HG02885 (cell line): ENCODE measurements around the gene PAFAH2.
A peak's percentile ranks its signal among the peaks of the same experiment; 100 is the strongest.

Experiments
- ATAC-seq: cut with Tn5 transposase; IDR thresholded peaks from one replicate; pipeline ENCODE4 v1.9.1; 2021; ENCODE audit warnings: mild to moderate bottlenecking; ENCODE audit not compliant: unreplicated experiment, poor library complexity

PAFAH2 gene

GRCh38 chr1:25997828-25998761 is at the start of gene PAFAH2:
Gene PAFAH2, minus strand, starts transcription at chr1:25998063. Its CDS starts 7,247 bp downstream, at chr1:25990816.
- ATAC-seq: peak; percentile 96

- no peak for ATAC-seq
Observed at GRCh38 chr1:26047278-26047874, 49.5 kb upstream of the PAFAH2 start.

GRCh38 chr1:26046246-26047095 is 48.6 kb upstream of the PAFAH2 start:
- ATAC-seq: no peak

GRCh38 chr1:26045722-26046245 is 47.9 kb upstream of the PAFAH2 start, which contains the start of gene SLC30A2:
Gene SLC30A2, minus strand, starts transcription at chr1:26046118. Its CDS starts 222 bp downstream, at chr1:26045896.
- no peak for ATAC-seq

- no peak for ATAC-seq
Observed at GRCh38 chr1:26044971-26045721, 47.3 kb upstream of the PAFAH2 start.

GRCh38 chr1:26044414-26044813 is 46.6 kb upstream of the PAFAH2 start:
- no peak for ATAC-seq

GRCh38 chr1:26043765-26044164 is 45.9 kb upstream of the PAFAH2 start:
- no peak for ATAC-seq

- no peak for ATAC-seq
Observed at GRCh38 chr1:26041978-26042377, 44.1 kb upstream of the PAFAH2 start.

- no peak for ATAC-seq
Observed at GRCh38 chr1:26041401-26041800, 43.5 kb upstream of the PAFAH2 start.

GRCh38 chr1:26038904-26039303 is 41.0 kb upstream of the PAFAH2 start:
- ATAC-seq: no peak

- ATAC-seq: no peak
Observed at GRCh38 chr1:26038477-26038876, 40.6 kb upstream of the PAFAH2 start.

GRCh38 chr1:26037904-26038303 is 40.0 kb upstream of the PAFAH2 start:
- ATAC-seq: no peak

- no peak for ATAC-seq
Observed at GRCh38 chr1:26036756-26037281, 39.0 kb upstream of the PAFAH2 start.

- ATAC-seq: peak; percentile 72
Observed at GRCh38 chr1:26035959-26036755, 38.3 kb upstream of the PAFAH2 start.

- ATAC-seq: peak; percentile 86
Observed at GRCh38 chr1:26035203-26035958, 37.5 kb upstream of the PAFAH2 start.

- no peak for ATAC-seq
Observed at GRCh38 chr1:26034504-26035202, 36.8 kb upstream of the PAFAH2 start.

- ATAC-seq: no peak
Observed at GRCh38 chr1:26032656-26033357, 34.9 kb upstream of the PAFAH2 start.
